ENCODE data around the gene ALS2. TPM values are rescaled to one million over a fixed set of nuclear protein-coding genes. Genes with fewer than 3 reads are reported as not detected.

The ALS2 gene
- total and polyA plus RNA-seq, 2 of the 8 experiments (the other 6 are each of a cell fraction or from before 2014, with no cell fraction given), result 12.1 to 34.5 TPM

GRCh38 chr2:201785135-201785534 lies 4.4 kb upstream of the ALS2 start (continued):
- TF ChIP-seq RXRA (IDR thresholded peaks at IDR 0.05; ENCODE audit: insufficient read depth, low read depth, low read length), result no peak
- TF ChIP-seq MAX (IDR thresholded peaks at IDR 0.05), result no peak
- no peak for TF ChIP-seq HDAC2 (IDR thresholded peaks at IDR 0.05; ENCODE audit: borderline replicate concordance in 1 of 2, low read depth in 2 of 2, low read length in 2 of 2)
- no peak for TF ChIP-seq JUND (IDR thresholded peaks at IDR 0.05; ENCODE audit: low read length)
- TF ChIP-seq RNF2 (IDR thresholded peaks at IDR 0.05; ENCODE audit: borderline replicate concordance, low read depth, low read length, missing control alignments, poor library complexity, severe bottlenecking), result no peak
- no peak for TF ChIP-seq TEAD4 (IDR thresholded peaks at IDR 0.05; ENCODE audit: low read depth, low read length)

Data from H1 (cell line).